ENCODE measurements around the gene INPP5D. TPM values are rescaled to one million over a fixed set of nuclear protein-coding genes. Genes with fewer than 3 reads are reported as not detected.

The INPP5D gene
- total RNA-seq, 1 experiment from 2014 or later = 17.2 TPM

- no peak for TF ChIP-seq CTCF (IDR thresholded peaks at IDR 0.05)
- no peak for TF ChIP-seq FOXK1 (CRISPR knock-in tag; IDR thresholded peaks at IDR 0.05)
- no peak for TF ChIP-seq ATF3 (CRISPR knock-in tag; conservative IDR thresholded peaks at IDR 0.05)
- no peak for TF ChIP-seq MXD4 (CRISPR knock-in tag; IDR thresholded peaks at IDR 0.05; ENCODE audit: borderline replicate concordance)
- TF ChIP-seq PRRX2 (CRISPR knock-in tag; IDR thresholded peaks at IDR 0.05) = no peak
- TF ChIP-seq ZNF121 (CRISPR knock-in tag; IDR thresholded peaks at IDR 0.05) = no peak
- no peak for TF ChIP-seq E2F5 (CRISPR knock-in tag; IDR thresholded peaks at IDR 0.05)
- no peak for TF ChIP-seq ATF2 (CRISPR knock-in tag; IDR thresholded peaks at IDR 0.05; ENCODE audit: borderline replicate concordance, low read depth)
- no peak for TF ChIP-seq GTF2I (CRISPR knock-in tag; conservative IDR thresholded peaks at IDR 0.05)
- TF ChIP-seq ELF4 (CRISPR knock-in tag; IDR thresholded peaks at IDR 0.05; ENCODE audit: low read depth) = no peak
- no peak for TF ChIP-seq NR3C1 (CRISPR knock-in tag; conservative IDR thresholded peaks at IDR 0.05; ENCODE audit: low read depth)
- no peak for TF ChIP-seq ZBTB21 (CRISPR knock-in tag; IDR thresholded peaks at IDR 0.05; ENCODE audit: borderline replicate concordance)
Measured at GRCh38 chr2:233152541-233152940, 92.4 kb downstream of the INPP5D start (continued).

- Mint-ChIP-seq H3K36me3 (peaks cover 29% of the 10 kb centered on the region), H3K4me1 (peaks cover 4% of the 10 kb centered on the region), H3K27ac (no peak overlapping the region), H3K9me3 (no peaks in the 10 kb centered on the region), H3K27me3 (ENCODE audit: low read depth) (no peaks in the 10 kb centered on the region), H3K4me3 (no peak overlapping the region)
- DNase-seq (ENCODE audit: low spot score) (no peak), ATAC-seq (no peak)
- CTCF ChIA-PET = no interaction called here
- POLR2A ChIA-PET = no interaction called here
- TF ChIP-seq ZNF416 (CRISPR knock-in tag; IDR thresholded peaks at IDR 0.05) = no peak
- no peak for TF ChIP-seq GABPB1 (CRISPR knock-in tag; IDR thresholded peaks at IDR 0.05)
- no peak for TF ChIP-seq ZNF138 (CRISPR knock-in tag; conservative IDR thresholded peaks at IDR 0.05)
- TF ChIP-seq NR2C2 (CRISPR knock-in tag; IDR thresholded peaks at IDR 0.05) = no peak
- no peak for TF ChIP-seq ZNF532 (CRISPR knock-in tag; IDR thresholded peaks at IDR 0.05; ENCODE audit: borderline replicate concordance)
- TF ChIP-seq ZNF671 (CRISPR knock-in tag; IDR thresholded peaks at IDR 0.05) = no peak
- TF ChIP-seq GTF2I (CRISPR knock-in tag; conservative IDR thresholded peaks at IDR 0.05) = no peak
- TF ChIP-seq ERG (CRISPR knock-in tag; IDR thresholded peaks at IDR 0.05) = no peak
- no peak for TF ChIP-seq CREB1 (CRISPR knock-in tag; IDR thresholded peaks at IDR 0.05)
- no peak for TF ChIP-seq EMX1 (CRISPR knock-in tag; IDR thresholded peaks at IDR 0.05)
- TF ChIP-seq GRHL2 (CRISPR knock-in tag; IDR thresholded peaks at IDR 0.05; ENCODE audit: insufficient replicate concordance, severe bottlenecking) = no peak
- TF ChIP-seq TEAD4 (CRISPR knock-in tag; IDR thresholded peaks at IDR 0.05) = no peak
- no peak for TF ChIP-seq SMAD3 (CRISPR knock-in tag; IDR thresholded peaks at IDR 0.05; ENCODE audit: borderline replicate concordance)
- TF ChIP-seq CDX4 (CRISPR knock-in tag; IDR thresholded peaks at IDR 0.05; ENCODE audit: borderline replicate concordance) = no peak
- no peak for TF ChIP-seq SP1 (CRISPR knock-in tag; conservative IDR thresholded peaks at IDR 0.05)
Measured at GRCh38 chr2:233153146-233153798, 93.1 kb downstream of the INPP5D start.

All from WTC11 (cell line).